ENCODE measurements around the gene CDC42EP2. TPM values are rescaled to one million over a fixed set of nuclear protein-coding genes. Genes with fewer than 3 reads are reported as not detected.
A peak's percentile ranks its signal among the peaks of the same experiment; 100 is the strongest.

Gene CDC42EP2
- 1 to 10 TPM in 1 of 2 experiments, under 1 TPM in 1; 0.51 to 1.7 TPM for total RNA-seq

GRCh38 chr11:65314501-65315203 is at the start of gene CDC42EP2:
TSS of gene CDC42EP2 (plus strand) at chr11:65314866. CDS start at chr11:65320899, 6,033 bp downstream.
- Mint-ChIP-seq H3K27ac (no peak within 1 kb of the TSS), H3K9me3 (no peaks in the 10 kb centered on the region), H3K4me1 (peaks cover 6% of the 10 kb centered on the region), H3K27me3 (peaks cover 20% of the 10 kb centered on the region), H3K36me3 (no peaks in the 10 kb centered on the region), H3K4me3 (peak within 1 kb of the TSS; percentile 74)
- ATAC-seq (ENCODE audit: low read depth), result peak; percentile 89
- DNase-seq, result peak; percentile 85
- POLR2A ChIA-PET, result interaction anchor here (1.5 to 2.3 kb wide), 3 partner anchors 39 to 89 kb away, joined by 4 to 10 read pairs (median 8); partner anchors contain the start of gene POLA2

DNA sequence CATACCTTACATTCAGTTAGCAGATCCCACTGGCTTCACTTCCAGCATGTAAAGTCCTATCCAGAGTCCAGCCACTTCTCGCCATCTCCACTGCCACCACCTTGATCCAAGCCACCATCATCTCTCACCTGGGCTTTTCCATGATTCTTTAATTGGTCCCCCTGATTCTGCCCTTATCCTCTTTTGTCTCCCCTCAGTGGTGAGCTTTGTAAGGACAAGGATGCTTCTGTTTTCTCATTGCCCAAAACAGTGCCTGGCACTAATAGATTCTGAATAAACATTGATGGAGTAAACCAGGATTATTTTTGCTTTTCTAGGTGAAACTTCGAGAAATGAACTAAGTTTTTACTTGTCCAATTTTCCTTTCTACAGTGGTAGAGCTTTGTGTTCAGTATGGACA is 48.5 kb upstream of the CDC42EP2 start:
- ATAC-seq (ENCODE audit: low read depth) (no peak), DNase-seq (no peak)
- H3K4me3 Mint-ChIP-seq, result peak overlapping the region; percentile 1
- H3K4me1 Mint-ChIP-seq, result peaks cover 33% of the 10 kb centered on the region
- peaks cover 28% of the 10 kb centered on the region for H3K36me3 Mint-ChIP-seq
- peak overlapping the region; percentile 0 for H3K27ac Mint-ChIP-seq
- no peaks in the 10 kb centered on the region for H3K9me3 Mint-ChIP-seq
- POLR2A ChIA-PET, result interaction anchor here (0.6 kb wide), 1 partner anchor 706 kb away, joined by 4 read pairs; no protein-coding TSS in a partner anchor
- no peaks in the 10 kb centered on the region for H3K27me3 Mint-ChIP-seq

GRCh38 chr11:65274735-65275682 is 39.7 kb upstream of the CDC42EP2 start:
- no peak overlapping the region for H3K4me3 Mint-ChIP-seq
- no peaks in the 10 kb centered on the region for H3K27me3 Mint-ChIP-seq
- DNase-seq, result no peak
- no peaks in the 10 kb centered on the region for H3K9me3 Mint-ChIP-seq
- H3K4me1 Mint-ChIP-seq, result peaks cover 16% of the 10 kb centered on the region
- ATAC-seq (ENCODE audit: low read depth), result peak; percentile 69
- H3K27ac Mint-ChIP-seq, result no peak overlapping the region
- H3K36me3 Mint-ChIP-seq, result peaks cover 21% of the 10 kb centered on the region
- POLR2A ChIA-PET, result interaction anchor here (0.6 to 1.3 kb wide), 5 partner anchors 9 to 52 kb away, joined by 3 to 4 read pairs (median 4); partner anchors contain the start of gene POLA2

GRCh38 chr11:65275906-65276305 is 38.8 kb upstream of the CDC42EP2 start:
- Mint-ChIP-seq H3K27ac (no peak overlapping the region), H3K4me3 (no peak overlapping the region), H3K9me3 (no peaks in the 10 kb centered on the region), H3K36me3 (peaks cover 16% of the 10 kb centered on the region), H3K4me1 (peaks cover 18% of the 10 kb centered on the region), H3K27me3 (no peaks in the 10 kb centered on the region)
- POLR2A ChIA-PET, result interaction anchor here (0.5 to 1.3 kb wide), 4 partner anchors 10 to 654 kb away, joined by 4 read pairs; no protein-coding TSS in a partner anchor
- no peak for DNase-seq
- no peak for ATAC-seq (ENCODE audit: low read depth)

DNA sequence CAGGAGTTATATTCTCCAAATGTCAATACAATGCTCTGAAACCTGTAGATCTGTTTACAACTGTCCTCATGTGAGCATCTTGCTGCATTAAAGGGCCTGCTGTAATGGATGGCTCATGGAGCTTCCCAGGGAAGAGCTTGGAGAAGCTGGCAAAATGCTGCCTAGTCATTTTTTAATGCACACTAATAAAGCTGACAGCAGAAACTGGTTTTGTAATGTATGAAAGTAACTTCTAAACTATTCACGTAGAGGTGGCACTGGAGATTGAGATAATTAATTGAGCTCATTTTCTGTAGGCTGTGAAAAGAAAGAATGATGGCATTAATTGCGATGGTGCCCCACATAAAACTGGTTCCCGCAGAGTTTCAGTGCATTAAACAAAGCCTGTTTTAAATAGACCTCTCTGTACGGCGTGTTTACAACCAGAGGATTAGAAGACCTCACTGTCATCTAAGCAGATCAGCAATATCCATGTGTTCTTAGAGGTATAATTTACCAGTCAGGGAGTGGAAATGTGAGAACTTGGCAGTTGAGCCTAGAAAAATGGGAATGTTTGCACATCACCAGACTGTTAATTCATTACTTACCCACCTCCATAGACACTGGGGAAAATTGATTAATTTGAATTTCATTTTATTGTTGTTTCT is 36.9 kb upstream of the CDC42EP2 start:
- Mint-ChIP-seq H3K27me3 (no peaks in the 10 kb centered on the region), H3K4me3 (no peak overlapping the region), H3K27ac (no peak overlapping the region), H3K4me1 (peaks cover 18% of the 10 kb centered on the region), H3K9me3 (no peaks in the 10 kb centered on the region), H3K36me3 (peaks cover 21% of the 10 kb centered on the region)
- no peak for ATAC-seq (ENCODE audit: low read depth)
- POLR2A ChIA-PET, result interaction anchor here (1.5 kb wide), 1 partner anchor 15 kb away, joined by 3 read pairs; no protein-coding TSS in a partner anchor
- DNase-seq, result no peak

GRCh38 chr11:65278356-65278755 is 36.3 kb upstream of the CDC42EP2 start:
- DNase-seq (no peak), ATAC-seq (ENCODE audit: low read depth) (no peak)
- POLR2A ChIA-PET, result interaction anchor here (1.5 kb wide), 1 partner anchor 15 kb away, joined by 3 read pairs; no protein-coding TSS in a partner anchor
- H3K36me3 Mint-ChIP-seq, result peaks cover 21% of the 10 kb centered on the region
- H3K9me3 Mint-ChIP-seq, result no peaks in the 10 kb centered on the region
- no peak overlapping the region for H3K27ac Mint-ChIP-seq
- H3K4me3 Mint-ChIP-seq, result no peak overlapping the region
- H3K4me1 Mint-ChIP-seq, result peaks cover 18% of the 10 kb centered on the region
- H3K27me3 Mint-ChIP-seq, result no peaks in the 10 kb centered on the region

GRCh38 chr11:65279279-65279678 is 35.4 kb upstream of the CDC42EP2 start:
- Mint-ChIP-seq H3K36me3 (peaks cover 21% of the 10 kb centered on the region), H3K4me3 (no peak overlapping the region), H3K4me1 (peaks cover 18% of the 10 kb centered on the region), H3K27me3 (no peaks in the 10 kb centered on the region), H3K27ac (peak overlapping the region; percentile 74), H3K9me3 (no peaks in the 10 kb centered on the region)
- POLR2A ChIA-PET, result interaction anchor here (0.5 kb wide), 1 partner anchor 144 kb away, joined by 3 read pairs; no protein-coding TSS in a partner anchor
- ATAC-seq (ENCODE audit: low read depth), result no peak
- no peak for DNase-seq

DNA sequence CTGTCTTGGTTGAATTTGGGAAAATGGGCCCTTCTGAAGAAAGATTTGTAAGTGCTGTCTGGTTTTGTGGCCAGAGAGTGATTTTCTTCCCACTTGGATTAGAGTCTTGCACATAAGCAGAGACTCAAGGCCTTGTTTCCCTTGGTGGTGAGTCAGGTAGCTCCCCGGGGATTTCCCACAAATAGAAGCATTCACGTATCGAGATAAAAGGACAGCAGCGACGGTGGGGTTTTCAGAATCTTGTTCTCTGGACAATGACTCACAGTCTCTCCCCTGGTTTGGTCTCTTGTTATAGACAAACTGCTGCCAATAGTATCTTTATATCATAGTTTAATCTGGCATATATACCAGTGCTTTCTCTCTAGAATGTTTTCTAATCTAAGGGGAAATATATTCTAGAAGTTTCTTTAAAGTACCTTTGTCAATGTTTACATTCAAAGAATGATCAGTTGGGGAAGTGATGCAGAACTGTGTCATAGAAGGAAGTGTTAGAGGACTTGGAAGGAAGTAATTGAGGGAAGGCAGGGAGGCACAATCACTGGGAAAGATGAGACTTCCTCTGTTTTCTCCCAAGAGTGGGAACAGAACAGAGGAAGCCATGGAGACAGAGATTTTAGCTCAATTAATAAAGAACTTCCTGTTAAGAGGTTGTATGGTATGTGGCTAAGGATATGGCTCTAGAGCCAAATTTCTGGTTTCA is 34.8 kb upstream of the CDC42EP2 start:
- ATAC-seq (ENCODE audit: low read depth) (peak; percentile 72), DNase-seq (no peak)
- POLR2A ChIA-PET, result interaction anchor here (0.5 to 1.3 kb wide), 3 partner anchors 18 to 143 kb away, joined by 3 to 6 read pairs (median 3); partner anchors contain the start of gene POLA2
- H3K4me1 Mint-ChIP-seq, result peaks cover 18% of the 10 kb centered on the region
- H3K27me3 Mint-ChIP-seq, result no peaks in the 10 kb centered on the region
- H3K27ac Mint-ChIP-seq, result peak overlapping the region; percentile 74
- peaks cover 21% of the 10 kb centered on the region for H3K36me3 Mint-ChIP-seq
- no peaks in the 10 kb centered on the region for H3K9me3 Mint-ChIP-seq
- peak overlapping the region; percentile 12 for H3K4me3 Mint-ChIP-seq

- Mint-ChIP-seq H3K4me1 (peaks cover 18% of the 10 kb centered on the region), H3K27ac (no peak overlapping the region), H3K4me3 (no peak overlapping the region), H3K27me3 (no peaks in the 10 kb centered on the region), H3K9me3 (no peaks in the 10 kb centered on the region), H3K36me3 (peaks cover 22% of the 10 kb centered on the region)
- POLR2A ChIA-PET, result interaction anchor here (1.2 to 1.3 kb wide), 2 partner anchors 19 to 55 kb away, joined by 3 to 6 read pairs; partner anchors contain the start of gene POLA2
- no peak for ATAC-seq (ENCODE audit: low read depth)
- DNase-seq, result no peak
Observed at GRCh38 chr11:65280646-65281045, 34.0 kb upstream of the CDC42EP2 start.

GRCh38 chr11:65286686-65287085 is 28.0 kb upstream of the CDC42EP2 start:
- ATAC-seq (ENCODE audit: low read depth) (no peak), DNase-seq (no peak)
- Mint-ChIP-seq H3K4me3 (no peak overlapping the region), H3K27ac (no peak overlapping the region), H3K36me3 (peaks cover 23% of the 10 kb centered on the region), H3K9me3 (no peaks in the 10 kb centered on the region), H3K4me1 (peaks cover 2% of the 10 kb centered on the region), H3K27me3 (no peaks in the 10 kb centered on the region)
- POLR2A ChIA-PET, result no interaction called here

- peaks cover 2% of the 10 kb centered on the region for H3K4me1 Mint-ChIP-seq
- ATAC-seq (ENCODE audit: low read depth), result no peak
- no peaks in the 10 kb centered on the region for H3K27me3 Mint-ChIP-seq
- no peaks in the 10 kb centered on the region for H3K9me3 Mint-ChIP-seq
- no peak for DNase-seq
- POLR2A ChIA-PET, result interaction anchor here (0.7 kb wide), 1 partner anchor 152 kb away, joined by 3 read pairs; no protein-coding TSS in a partner anchor
- no peak overlapping the region for H3K27ac Mint-ChIP-seq
- no peak overlapping the region for H3K4me3 Mint-ChIP-seq
- H3K36me3 Mint-ChIP-seq, result peaks cover 23% of the 10 kb centered on the region
Observed at GRCh38 chr11:65287601-65288000, 27.1 kb upstream of the CDC42EP2 start.

Measured in activated naive CD8-positive, alpha-beta T cell treated with anti-CD3 and anti-CD28 coated beads, Interleukin-2, amount 10 ng/mL, durations not matched to agents 7 days and 5 days (primary cell).